CD4-positive, alpha-beta memory T cell (primary cell): ENCODE data around the gene URGCP. TPM values are rescaled to one million over a fixed set of nuclear protein-coding genes. Genes with fewer than 3 reads are reported as not detected.

Experiments used
- CTCF ChIA-PET: fragments of 350-600 bp; sonication (Branson Sonifier 250); formaldehyde crosslinking; loops from one replicate; lab custom pipeline; 2021; ENCODE audit warnings: inconsistent platforms; ENCODE audit not compliant: partially characterized antibody; lab: Charles Lee
- POLR2A ChIA-PET: fragments of 350-600 bp; sonication (Branson Sonifier 250); formaldehyde crosslinking; loops from one replicate; lab custom pipeline; 2021; ENCODE audit not compliant: partially characterized antibody; lab: Charles Lee
- DNase-seq, 5 donors: peaks; one replicate each; pipeline versions ENCODE4 v3.0.0 to v3.0.0-alpha.2; 2020 to 2022; ENCODE audit warnings: mixed read lengths in 1 of 5
- H3K27ac ChIP-seq: one replicate; pipeline ENCODE4 v1.7.0; 2013; ENCODE audit warnings: low read depth, low read length
- H3K27me3 ChIP-seq: 2 replicates; pipeline ENCODE4 v1.7.0; 2013; ENCODE audit warnings: mild to moderate bottlenecking, low read length, moderate library complexity; ENCODE audit not compliant: insufficient read depth
- H3K36me3 ChIP-seq: 2 replicates; pipeline ENCODE4 v1.7.0; 2013; ENCODE audit warnings: mild to moderate bottlenecking, low read length, moderate library complexity; ENCODE audit not compliant: insufficient read depth
- H3K4me1 ChIP-seq: 2 replicates; pipeline ENCODE4 v1.7.0; 2013; ENCODE audit warnings: mild to moderate bottlenecking, low read length, moderate library complexity; ENCODE audit not compliant: insufficient read depth
- H3K4me3 ChIP-seq, 2 donors: one replicate each; pipeline ENCODE4 v1.7.0; 2013; ENCODE audit warnings: low read length in 2 of 2, mild to moderate bottlenecking in 1 of 2
- H3K9me3 ChIP-seq, 2 donors: one replicate each; pipeline ENCODE4 v1.7.0; 2013; ENCODE audit warnings: low read length in 2 of 2, control low read depth in 1 of 2; ENCODE audit not compliant: control insufficient read depth in 1 of 2
- H3K27ac Mint-ChIP-seq, 7 donors: one replicate each; pipeline ENCODE4 v1.8.0; 2020 to 2021; ENCODE audit warnings: mixed read lengths in 7 of 7, mild to moderate bottlenecking in 6 of 7, inconsistent platforms in 3 of 7, moderate library complexity in 3 of 7
- H3K27me3 Mint-ChIP-seq, 2 donors: one replicate each; pipeline ENCODE4 v1.8.0; 2020 to 2021; ENCODE audit warnings: mixed read lengths in 2 of 2
- H3K36me3 Mint-ChIP-seq, 2 donors: one replicate each; pipeline ENCODE4 v1.8.0; 2020 to 2021; ENCODE audit warnings: mixed read lengths in 2 of 2, inconsistent platforms in 1 of 2, mild to moderate bottlenecking in 1 of 2
- H3K4me1 Mint-ChIP-seq, 4 donors: one replicate each; pipeline ENCODE4 v1.8.0; 2020 to 2021; ENCODE audit warnings: mixed read lengths in 4 of 4, mild to moderate bottlenecking in 1 of 4
- H3K4me3 Mint-ChIP-seq, 8 donors: one replicate each; pipeline ENCODE4 v1.8.0; 2020 to 2021; ENCODE audit warnings: mixed read lengths in 8 of 8, mild to moderate bottlenecking in 7 of 8, moderate library complexity in 6 of 8, inconsistent platforms in 3 of 8
- H3K9me3 Mint-ChIP-seq, 8 donors: one replicate each; pipeline ENCODE4 v1.8.0; 2020 to 2021; ENCODE audit warnings: mixed read lengths in 8 of 8, mild to moderate bottlenecking in 5 of 8, inconsistent platforms in 3 of 8, moderate library complexity in 1 of 8
- intact Hi-C: fragments of 100-400 bp; cut with micrococcal nuclease; formaldehyde crosslinking; loops from one replicate; pipeline ENCODE4 v1.15.1; 2023
- polyA plus RNA-seq, 2 donors: library from polyadenylated mRNA; unstranded; fragments of 300-500 nt; fragmentation: Illumina TruSeq; gene quantifications; one replicate each; pipeline ENCODE4 v1.2.3, GENCODE V29; 2021
- total RNA-seq, 2 experiments: library from RNA; stranded (reverse); gene quantifications; one replicate each; pipeline ENCODE4 v1.2.3, GENCODE V29; 2021

Gene URGCP
- total and polyA plus RNA-seq, 4 experiments from 2014 or later, result 17.1 to 36.1 (median 32.2) TPM

DNA sequence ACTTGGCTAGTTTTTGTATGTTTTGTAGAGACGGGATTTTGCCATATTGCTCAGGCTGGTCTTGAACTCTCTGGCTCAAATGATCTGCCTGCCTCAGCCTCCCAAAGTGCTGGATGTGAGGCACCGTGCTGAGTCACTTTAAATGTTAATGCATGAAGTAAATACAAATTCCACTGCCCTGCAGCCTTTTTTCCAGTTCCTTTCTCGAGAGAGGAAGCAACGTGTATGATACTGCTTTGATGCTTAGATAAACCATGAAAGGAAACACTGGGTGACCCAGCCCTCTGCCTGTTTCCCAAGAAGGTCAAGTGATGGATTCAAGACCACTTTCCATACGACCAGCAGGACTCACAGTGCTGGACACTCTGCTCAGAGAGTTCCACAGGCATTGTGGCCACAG lies 25.8 kb downstream of the URGCP start:
- H3K36me3 Mint-ChIP-seq, result peaks cover 63 to 74% of the 10 kb centered on the region in 2 donors
- no peaks in the 10 kb centered on the region for H3K4me1 ChIP-seq
- POLR2A ChIA-PET, result no interaction called here
- no peaks in the 10 kb centered on the region for H3K9me3 Mint-ChIP-seq
- no peaks in the 10 kb centered on the region for H3K9me3 ChIP-seq
- intact Hi-C loops, result no loop called here
- no peak for DNase-seq
- no peak overlapping the region for H3K4me3 ChIP-seq
- no peaks in the 10 kb centered on the region for H3K27me3 Mint-ChIP-seq
- peak overlapping the region in 2 of 7 donors; percentile 42 to 43 for H3K27ac Mint-ChIP-seq
- CTCF ChIA-PET, result interaction anchor here (0.6 kb wide), 1 partner anchor 239 kb away, joined by 3 read pairs; no protein-coding TSS in a partner anchor
- H3K27me3 ChIP-seq, result no peaks in the 10 kb centered on the region
- H3K4me3 Mint-ChIP-seq, result no peak overlapping the region
- H3K4me1 Mint-ChIP-seq, result peaks cover 0 to 1% (median 0%) of the 10 kb centered on the region in 4 donors
- peaks cover 41% of the 10 kb centered on the region for H3K36me3 ChIP-seq
- no peak overlapping the region for H3K27ac ChIP-seq

DNA sequence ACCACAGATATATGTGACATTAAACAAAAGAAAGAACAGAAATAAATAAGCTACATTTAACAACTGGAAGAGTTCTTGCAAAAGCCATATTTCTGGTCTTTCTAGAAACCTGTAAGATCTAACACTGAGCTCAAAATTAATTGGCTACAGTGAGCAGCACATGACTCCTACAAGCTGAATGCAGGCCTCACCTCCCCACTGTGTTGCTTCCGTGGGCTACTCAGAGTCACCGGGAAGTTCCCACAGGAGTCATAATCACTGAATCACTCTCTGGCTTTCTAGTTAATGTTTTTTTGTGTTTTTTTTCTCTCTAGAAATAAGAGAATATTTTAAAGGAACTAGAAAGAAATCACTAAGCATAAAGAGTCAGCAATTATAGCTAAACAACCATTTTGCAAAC lies 26.9 kb downstream of the URGCP start:
- CTCF ChIA-PET, result no interaction called here
- Mint-ChIP-seq H3K27me3 (no peaks in the 10 kb centered on the region), H3K4me3 (no peak overlapping the region), H3K9me3 (peaks cover 0 to 2% (median 0%) of the 10 kb centered on the region in 8 donors), H3K27ac (no peak overlapping the region), H3K4me1 (peaks cover 0 to 1% (median 0%) of the 10 kb centered on the region in 4 donors), H3K36me3 (peaks cover 63 to 77% of the 10 kb centered on the region in 2 donors)
- intact Hi-C loops, result no loop called here
- no peak for DNase-seq
- H3K36me3 ChIP-seq, result peaks cover 40% of the 10 kb centered on the region
- no peaks in the 10 kb centered on the region for H3K27me3 ChIP-seq
- no peaks in the 10 kb centered on the region for H3K4me1 ChIP-seq
- POLR2A ChIA-PET, result interaction anchor here (0.6 to 0.7 kb wide), 2 partner anchors 11 to 60 kb away, joined by 3 to 4 read pairs; no protein-coding TSS in a partner anchor
- H3K4me3 ChIP-seq, result no peak overlapping the region
- no peak overlapping the region for H3K27ac ChIP-seq
- no peaks in the 10 kb centered on the region for H3K9me3 ChIP-seq

DNA sequence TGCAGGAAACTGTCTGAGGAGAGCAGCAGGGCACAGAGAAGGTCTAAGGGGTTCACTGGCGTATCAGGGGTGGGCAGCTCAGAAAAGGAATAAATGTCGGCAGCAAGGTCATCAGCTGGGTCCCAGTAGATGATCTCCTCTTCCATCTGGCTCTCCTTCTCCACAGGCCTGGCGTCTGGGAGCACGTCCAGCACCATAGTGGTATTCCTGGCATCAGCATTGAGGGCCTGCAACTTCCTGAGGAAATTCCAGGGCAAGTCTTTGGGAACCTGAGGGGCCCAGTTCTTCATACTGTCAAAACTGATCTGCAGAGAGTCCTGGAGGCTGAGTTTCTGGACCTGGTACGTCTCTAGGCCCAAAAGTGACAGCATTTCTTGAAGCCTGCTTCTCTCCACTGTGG lies 27.5 kb downstream of the URGCP start:
- intact Hi-C loops, result no loop called here
- H3K36me3 ChIP-seq, result peaks cover 40% of the 10 kb centered on the region

DNA sequence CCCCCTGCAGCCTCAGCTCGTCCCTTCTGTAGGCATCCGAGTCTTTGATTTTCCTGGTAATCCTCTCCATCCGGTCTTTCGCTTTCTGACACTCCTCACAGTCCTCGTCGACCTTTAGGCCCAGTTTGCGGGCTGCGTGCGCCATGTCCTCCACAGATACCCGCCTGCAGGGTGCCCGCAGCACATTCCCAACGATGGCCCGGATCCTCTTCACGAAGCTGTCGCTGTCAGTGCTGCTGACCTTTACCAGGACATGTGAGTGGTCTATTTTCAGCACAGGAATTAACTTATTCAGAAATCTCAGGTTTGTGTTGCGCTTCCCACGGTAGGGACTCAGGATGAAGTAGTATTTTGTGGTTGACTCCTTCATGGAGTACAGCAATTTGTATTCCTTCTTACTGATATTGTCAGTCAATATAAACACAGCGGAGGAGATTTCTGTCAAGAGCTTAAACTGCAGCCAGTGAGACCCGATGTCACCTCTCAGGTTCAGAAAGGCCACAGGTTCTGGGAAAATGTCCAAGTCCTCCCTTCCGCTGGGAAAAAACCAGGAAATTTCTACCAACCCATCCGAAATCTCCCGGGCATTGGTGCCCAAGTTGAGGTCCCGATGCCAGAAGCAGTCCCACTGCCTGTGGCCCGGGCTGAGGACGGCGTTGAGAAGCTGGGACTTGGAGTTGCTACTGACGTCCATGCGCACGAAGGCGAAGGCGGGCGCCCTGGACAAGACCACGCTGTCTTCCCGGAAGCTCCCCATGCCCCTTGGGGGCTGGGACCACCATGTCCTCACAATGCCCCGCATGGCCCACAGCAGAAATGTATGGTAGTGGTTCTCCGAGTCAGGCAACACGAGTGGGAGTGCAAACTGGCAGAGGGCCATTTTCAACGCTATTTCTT lies 28.2 kb downstream of the URGCP start:
- H3K4me1 Mint-ChIP-seq, result peaks cover 0 to 1% (median 0%) of the 10 kb centered on the region in 4 donors
- H3K27ac Mint-ChIP-seq, result peak overlapping the region in 4 of 7 donors; percentile 30 to 75 (median 46)
- no peak overlapping the region for H3K4me3 ChIP-seq
- peaks cover 54 to 66% of the 10 kb centered on the region in 2 donors for H3K36me3 Mint-ChIP-seq
- no peaks in the 10 kb centered on the region for H3K9me3 ChIP-seq
- peaks cover 40% of the 10 kb centered on the region for H3K36me3 ChIP-seq
- peaks cover 0 to 2% (median 0%) of the 10 kb centered on the region in 8 donors for H3K9me3 Mint-ChIP-seq
- CTCF ChIA-PET, result no interaction called here
- H3K27me3 Mint-ChIP-seq, result no peaks in the 10 kb centered on the region
- intact Hi-C loops, result no loop called here
- no peak overlapping the region for H3K27ac ChIP-seq
- no peaks in the 10 kb centered on the region for H3K27me3 ChIP-seq
- H3K4me3 Mint-ChIP-seq, result no peak overlapping the region
- POLR2A ChIA-PET, result no interaction called here
- H3K4me1 ChIP-seq, result no peaks in the 10 kb centered on the region
- DNase-seq, result no peak

More for the DNA sequence above, 27.5 kb downstream of the URGCP start:
- Histone ChIP-seq H3K4me1 (no peaks in the 10 kb centered on the region), H3K27ac (no peak overlapping the region), H3K27me3 (no peaks in the 10 kb centered on the region), H3K9me3 (no peaks in the 10 kb centered on the region), H3K4me3 (no peak overlapping the region)
- ChIA-PET POLR2A (interaction anchor here (0.7 kb wide), 1 partner anchor 10 kb away, joined by 3 read pairs; no protein-coding TSS in a partner anchor), CTCF (no interaction called here)
- H3K36me3 Mint-ChIP-seq, result peaks cover 59 to 71% of the 10 kb centered on the region in 2 donors
- DNase-seq, result no peak
- H3K9me3 Mint-ChIP-seq, result peaks cover 0 to 2% (median 0%) of the 10 kb centered on the region in 8 donors
- H3K4me3 Mint-ChIP-seq, result no peak overlapping the region
- peak overlapping the region in 2 of 7 donors; percentile 62 to 63 for H3K27ac Mint-ChIP-seq
- no peaks in the 10 kb centered on the region for H3K27me3 Mint-ChIP-seq
- H3K4me1 Mint-ChIP-seq, result peaks cover 0 to 1% (median 0%) of the 10 kb centered on the region in 4 donors

DNA sequence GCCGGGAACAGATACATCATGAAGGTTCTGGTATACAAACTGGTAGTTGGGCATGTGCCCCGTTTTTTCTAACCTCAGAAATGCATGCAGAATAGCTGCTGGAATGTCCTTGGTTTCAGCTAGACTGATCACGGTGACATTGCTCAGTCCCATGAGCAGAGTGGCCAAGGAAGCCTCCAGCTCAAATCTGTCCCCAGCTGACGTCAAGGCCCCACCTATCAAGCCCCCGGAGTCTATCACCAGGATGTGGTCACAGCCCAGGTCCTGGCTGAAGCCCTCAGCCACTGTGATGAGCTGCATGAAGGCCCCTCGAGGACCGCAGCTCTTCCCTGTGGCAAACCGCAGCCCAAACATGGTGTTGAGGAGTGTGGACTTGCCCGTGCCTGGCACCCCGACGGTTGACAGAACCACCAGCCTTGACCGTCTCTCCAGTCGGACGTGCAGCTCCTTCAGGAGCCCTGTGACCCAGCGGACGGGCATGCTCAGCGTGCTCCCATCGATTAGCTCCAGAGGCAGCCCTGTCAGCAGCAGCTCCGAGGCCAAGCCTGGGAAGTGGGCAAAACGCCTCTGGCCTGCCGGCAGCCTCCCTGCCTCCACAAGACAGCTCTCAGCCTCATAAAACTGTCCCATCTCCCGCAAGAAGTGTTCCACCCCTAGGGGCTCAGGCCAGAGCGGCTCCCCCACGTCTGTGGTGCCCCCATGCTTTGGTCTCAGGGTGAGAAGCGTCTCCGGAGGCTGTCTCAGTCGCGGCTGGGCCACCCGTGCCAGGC lies 29.2 kb downstream of the URGCP start:
- Mint-ChIP-seq H3K4me3 (no peak overlapping the region), H3K27ac (no peak overlapping the region), H3K9me3 (peaks cover 0 to 2% (median 0%) of the 10 kb centered on the region in 8 donors), H3K27me3 (no peaks in the 10 kb centered on the region), H3K4me1 (peaks cover 0 to 1% (median 0%) of the 10 kb centered on the region in 4 donors), H3K36me3 (peaks cover 54 to 62% of the 10 kb centered on the region in 2 donors)
- Histone ChIP-seq H3K4me1 (no peaks in the 10 kb centered on the region), H3K27me3 (no peaks in the 10 kb centered on the region), H3K36me3 (peaks cover 40% of the 10 kb centered on the region), H3K4me3 (no peak overlapping the region), H3K9me3 (no peaks in the 10 kb centered on the region), H3K27ac (no peak overlapping the region)
- DNase-seq, result no peak
- CTCF ChIA-PET, result interaction anchor here (1.1 kb wide), 1 partner anchor 39 kb away, joined by 3 read pairs; no protein-coding TSS in a partner anchor
- intact Hi-C loops, result no loop called here
- POLR2A ChIA-PET, result no interaction called here

DNA sequence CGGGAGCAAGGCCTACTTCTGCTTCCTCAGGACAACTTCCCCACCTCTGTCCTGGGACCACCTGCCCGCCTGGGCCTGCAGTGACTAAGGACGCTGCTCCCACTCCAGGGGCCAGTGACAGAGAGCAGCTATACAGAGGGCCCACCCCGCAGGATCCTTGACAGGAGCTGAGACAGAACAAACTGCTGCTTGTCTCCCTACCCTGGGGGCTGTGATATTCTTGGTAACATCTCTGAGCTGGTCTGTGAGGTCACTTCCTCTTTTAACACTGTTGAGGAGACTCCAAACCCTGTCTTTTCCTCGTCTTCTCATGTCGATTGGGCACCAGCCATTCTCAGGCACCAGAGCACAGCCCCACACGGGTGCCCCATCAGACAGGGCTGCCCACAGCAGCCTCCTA lies 30.2 kb downstream of the URGCP start:
- no peak for DNase-seq
- no peak overlapping the region for H3K4me3 Mint-ChIP-seq
- no peak overlapping the region for H3K4me3 ChIP-seq
- H3K4me1 ChIP-seq, result no peaks in the 10 kb centered on the region
- CTCF ChIA-PET, result no interaction called here
- H3K36me3 ChIP-seq, result peaks cover 40% of the 10 kb centered on the region
- H3K27me3 ChIP-seq, result no peaks in the 10 kb centered on the region
- POLR2A ChIA-PET, result no interaction called here
- peaks cover 47 to 55% of the 10 kb centered on the region in 2 donors for H3K36me3 Mint-ChIP-seq
- no peaks in the 10 kb centered on the region for H3K9me3 ChIP-seq
- H3K27ac Mint-ChIP-seq, result no peak overlapping the region
- intact Hi-C loops, result no loop called here
- no peak overlapping the region for H3K27ac ChIP-seq
- no peaks in the 10 kb centered on the region for H3K27me3 Mint-ChIP-seq
- H3K4me1 Mint-ChIP-seq, result no peaks in the 10 kb centered on the region
- H3K9me3 Mint-ChIP-seq, result peaks cover 0 to 2% (median 0%) of the 10 kb centered on the region in 8 donors

DNA sequence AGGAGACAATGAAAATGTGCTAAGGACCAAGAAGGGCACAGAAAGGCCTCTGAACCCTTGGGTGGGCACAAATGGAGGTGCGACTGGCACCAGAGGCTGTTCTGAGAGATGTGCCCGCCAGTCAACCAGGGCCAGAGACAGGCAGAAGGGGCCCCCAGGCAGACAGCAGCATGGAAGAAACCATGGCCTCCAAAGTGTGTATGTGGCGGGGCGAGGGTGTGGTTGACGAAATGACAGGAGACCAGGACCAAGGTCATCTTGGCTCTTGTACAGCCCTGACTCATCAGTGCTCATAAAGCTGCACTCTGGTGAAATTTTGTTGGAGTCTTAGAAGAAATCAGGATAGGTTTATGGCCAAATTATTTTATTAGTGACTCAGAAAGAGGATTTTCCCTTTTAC lies 33.1 kb downstream of the URGCP start:
- no peak for DNase-seq
- H3K36me3 ChIP-seq, result peaks cover 28% of the 10 kb centered on the region
- Mint-ChIP-seq H3K4me1 (peaks cover 7 to 25% (median 13%) of the 10 kb centered on the region in 4 donors), H3K27me3 (no peaks in the 10 kb centered on the region), H3K36me3 (peaks cover 26 to 43% of the 10 kb centered on the region in 2 donors), H3K9me3 (peaks cover 0 to 2% (median 0%) of the 10 kb centered on the region in 8 donors), H3K27ac (peak overlapping the region in 1 of 7 donors; percentile 73), H3K4me3 (no peak overlapping the region)
- H3K27me3 ChIP-seq, result no peaks in the 10 kb centered on the region
- no peak overlapping the region for H3K4me3 ChIP-seq
- intact Hi-C loops, result no loop called here
- H3K9me3 ChIP-seq, result no peaks in the 10 kb centered on the region
- H3K4me1 ChIP-seq, result peaks cover 15% of the 10 kb centered on the region
- ChIA-PET POLR2A (no interaction called here), CTCF (no interaction called here)
- no peak overlapping the region for H3K27ac ChIP-seq
